IMR-90 (cell line): ENCODE results near the gene ZFP57. TPM values are rescaled to one million over a fixed set of nuclear protein-coding genes. Genes with fewer than 3 reads are reported as not detected.

Source experiments
- ATAC-seq: fragments of 200-7000 bp; cut with Tn5 transposase; 2 replicates; pipeline ENCODE4 v1.9.1; 2020; ENCODE audit warnings: low read depth, mild to moderate bottlenecking, moderate library complexity
- BruUV-seq: library from RNA; stranded (reverse); fragments of 400-500 nt; replicated peaks from 2 replicates; lab custom pipeline; 2021; lab: Mats Ljungman, UMichigan
- CTCF ChIA-PET: fragments of 300-600 bp; formaldehyde crosslinking; extraction: SDS; loops from one replicate; lab custom pipeline; 2021; ENCODE audit warnings: antibody characterized with exemption; lab: Yijun Ruan, JAX
- POLR2A ChIA-PET: fragments of 300-600 bp; sonication (Branson Sonifier 250); formaldehyde crosslinking; loops from one replicate; lab custom pipeline; 2022; ENCODE audit warnings: antibody characterized with exemption; ENCODE audit not compliant: unreplicated experiment; lab: Charles Lee
- DNase-seq: peaks from one replicate; pipeline ENCODE4 v3.0.0; 2013
- H2AFZ ChIP-seq: replicated peaks from 2 replicates; pipeline ENCODE3; 2013; ENCODE audit warnings: low read length, mild to moderate bottlenecking; ENCODE audit not compliant: poor library complexity
- H2AK5ac ChIP-seq: 2 replicates; pipeline ENCODE4 v1.6.1; 2013; ENCODE audit warnings: low read depth, low read length, inconsistent platforms
- H2AK9ac ChIP-seq: replicated peaks from 2 replicates; pipeline ENCODE3; 2013; ENCODE audit warnings: mild to moderate bottlenecking, low read depth, low read length, moderate library complexity; ENCODE audit not compliant: poor library complexity
- H2BK120ac ChIP-seq: 2 replicates; pipeline ENCODE4 v1.6.1; 2013; ENCODE audit warnings: low read depth, low read length, inconsistent platforms
- H2BK15ac ChIP-seq: 3 replicates; pipeline ENCODE4 v1.6.1; 2013; ENCODE audit warnings: low read depth, low read length, inconsistent platforms
- H2BK20ac ChIP-seq: 2 replicates; pipeline ENCODE4 v1.6.1; 2013; ENCODE audit warnings: low read depth, mild to moderate bottlenecking, inconsistent platforms, low read length, moderate library complexity
- H2BK5ac ChIP-seq: 2 replicates; pipeline ENCODE4 v1.6.1; 2013; ENCODE audit warnings: mild to moderate bottlenecking, low read depth, low read length, inconsistent platforms; ENCODE audit not compliant: poor library complexity, severe bottlenecking
- H3K14ac ChIP-seq: replicated peaks from 2 replicates; pipeline ENCODE4 v1.6.1; 2013; ENCODE audit warnings: low read depth, low read length, inconsistent platforms
- H3K18ac ChIP-seq: 2 replicates; pipeline ENCODE4 v1.6.1; 2013; ENCODE audit warnings: low read depth, low read length, control low read depth
- H3K23ac ChIP-seq: 2 replicates; pipeline ENCODE4 v1.6.1; 2013; ENCODE audit warnings: low read depth, low read length, inconsistent platforms
- H3K27ac ChIP-seq: 2 replicates; pipeline ENCODE4 v1.5.1; 2013; ENCODE audit warnings: mild to moderate bottlenecking, control low read depth, low read length; ENCODE audit not compliant: insufficient read depth
- H3K27me3 ChIP-seq: 2 replicates; pipeline ENCODE4 v1.6.1; 2013; ENCODE audit warnings: low read length; ENCODE audit not compliant: control insufficient read depth, insufficient read depth
- H3K36me3 ChIP-seq: 2 replicates; pipeline ENCODE4 v1.6.1; 2013; ENCODE audit warnings: low read length, mixed read lengths; ENCODE audit not compliant: control insufficient read depth, insufficient read depth
- H3K4ac ChIP-seq: 2 replicates; pipeline ENCODE4 v1.6.1; 2013; ENCODE audit warnings: low read depth, low read length, inconsistent platforms
- H3K4me1 ChIP-seq: 2 replicates; pipeline ENCODE4 v1.6.1; 2013; ENCODE audit warnings: low read length, mixed read lengths; ENCODE audit not compliant: control insufficient read depth, insufficient read depth
- H3K4me2 ChIP-seq: 2 replicates; pipeline ENCODE4 v1.6.1; 2013; ENCODE audit warnings: low read depth, mild to moderate bottlenecking, control low read depth, low read length, moderate library complexity
- H3K4me3 ChIP-seq: 2 replicates; pipeline ENCODE4 v1.5.1; 2013; ENCODE audit warnings: low read depth, mild to moderate bottlenecking, control low read depth, low read length, moderate library complexity; ENCODE audit not compliant: insufficient read depth
- H3K56ac ChIP-seq: 2 replicates; pipeline ENCODE4 v1.6.1; 2013; ENCODE audit warnings: low read length, inconsistent platforms; ENCODE audit not compliant: insufficient read depth; ENCODE audit errors: extremely low read depth
- H3K79me1 ChIP-seq, 2 experiments: 2 replicates each; pipeline ENCODE4 v1.6.1; 2013; ENCODE audit warnings: low read length in 2 of 2, inconsistent platforms in 1 of 2, low read depth in 1 of 2
- H3K9ac ChIP-seq: 2 replicates; pipeline ENCODE4 v1.6.1; 2013; ENCODE audit warnings: low read depth, low read length, control low read depth
- H3K9me1 ChIP-seq: 2 replicates; pipeline ENCODE4 v1.6.1; 2013; ENCODE audit warnings: low read length, inconsistent platforms; ENCODE audit not compliant: insufficient read depth
- H3K9me3 ChIP-seq: 2 replicates; pipeline ENCODE4 v1.6.1; 2013; ENCODE audit warnings: low read length; ENCODE audit not compliant: control insufficient read depth, insufficient read depth
- H4K20me1 ChIP-seq: 2 replicates; pipeline ENCODE4 v1.6.1; 2013; ENCODE audit warnings: low read length, inconsistent platforms; ENCODE audit not compliant: insufficient read depth
- H4K5ac ChIP-seq: 2 replicates; pipeline ENCODE4 v1.6.1; 2013; ENCODE audit warnings: mild to moderate bottlenecking, low read depth, low read length, control low read depth
- H4K8ac ChIP-seq, 2 experiments: 2 replicates each; pipeline ENCODE4 v1.6.1; 2013; ENCODE audit warnings: low read depth in 2 of 2, low read length in 2 of 2, control low read depth in 1 of 2, inconsistent platforms in 1 of 2
- H4K91ac ChIP-seq: 2 replicates; pipeline ENCODE4 v1.6.1; 2013; ENCODE audit warnings: low read depth, low read length, inconsistent platforms; ENCODE audit not compliant: insufficient read depth
- BHLHE40 ChIP-seq: fragments of 150-350 bp; IDR thresholded peaks from 2 replicates; pipeline ENCODE4 v1.6.1; 2016; ENCODE audit warnings: mild to moderate bottlenecking, low read depth, low read length
- CEBPB ChIP-seq: IDR thresholded peaks from 2 replicates; pipeline ENCODE4 v1.6.1; 2012; ENCODE audit warnings: low read depth, low read length, improper control_type of control experiment
- CHD1 ChIP-seq: IDR thresholded peaks from 2 replicates; pipeline ENCODE4 v1.6.1; 2012; ENCODE audit warnings: low read depth, low read length, improper control_type of control experiment
- ELK1 ChIP-seq: fragments of 150-350 bp; IDR thresholded peaks from 2 replicates; pipeline ENCODE4 v1.6.1; 2016; ENCODE audit warnings: low read depth, mild to moderate bottlenecking, low read length, moderate library complexity, borderline replicate concordance
- FOS ChIP-seq: fragments of 150-350 bp; IDR thresholded peaks from 2 replicates; pipeline ENCODE4 v1.6.1; 2016; ENCODE audit warnings: low read depth, low read length
- MAFK ChIP-seq: IDR thresholded peaks from 2 replicates; pipeline ENCODE4 v1.6.1; 2012; ENCODE audit warnings: low read depth, low read length, improper control_type of control experiment
- MXI1 ChIP-seq: IDR thresholded peaks from 2 replicates; pipeline ENCODE4 v1.6.1; 2012; ENCODE audit warnings: low read depth, mild to moderate bottlenecking, low read length, moderate library complexity, borderline replicate concordance
- NFE2L2 ChIP-seq: fragments of 150-350 bp; IDR thresholded peaks from 2 replicates; pipeline ENCODE4 v1.6.1; 2016; ENCODE audit warnings: low read depth, mild to moderate bottlenecking, low read length
- POLR2A ChIP-seq: IDR thresholded peaks from 2 replicates; pipeline ENCODE4 v1.6.1; 2012; ENCODE audit warnings: mild to moderate bottlenecking, low read depth, low read length
- RAD21 ChIP-seq: IDR thresholded peaks from 2 replicates; pipeline ENCODE4 v1.6.1; 2012; ENCODE audit warnings: low read length, improper control_type of control experiment
- RCOR1 ChIP-seq: IDR thresholded peaks from 2 replicates; pipeline ENCODE4 v1.6.1; 2012; ENCODE audit warnings: mild to moderate bottlenecking, low read length, improper control_type of control experiment; ENCODE audit not compliant: insufficient replicate concordance
- USF2 ChIP-seq: fragments of 150-350 bp; IDR thresholded peaks from 2 replicates; pipeline ENCODE4 v1.6.1; 2017; ENCODE audit warnings: mild to moderate bottlenecking, antibody characterized with exemption, low read length, low read depth
- WGBS, 2 experiments: methylation state at CpG; one replicate each; pipeline versions ENCODE4 v1.1.5 to v1.1.7; 2013; ENCODE audit warnings: missing lambda C conversion rate in 2 of 2; ENCODE audit not compliant: insufficient read length in 1 of 2; ENCODE audit errors: extremely low coverage in 2 of 2; 5-methylcytosine and 5-hydroxymethylcytosine counted together
- dilution Hi-C: fragments of 300-500 bp; cut with HindIII; formaldehyde crosslinking; loops from one replicate; pipeline ENCODE4 v1.14.3; 2018; ENCODE audit warnings: low sequenced_read_pairs; ENCODE audit not compliant: unreplicated experiment
- in situ Hi-C: fragments of 300-500 bp; cut with MboI; formaldehyde crosslinking; loops from 3 replicates; pipeline ENCODE4 v1.14.3; 2019; ENCODE audit warnings: low sequenced_read_pairs, inconsistent platforms, mixed read lengths
- intact Hi-C: fragments of 100-400 bp; cut with micrococcal nuclease; formaldehyde crosslinking; loops from 2 replicates; pipeline ENCODE4 v1.10.0; 2022
- polyA plus RNA-seq, 3 experiments: library from polyadenylated mRNA; depleted of rRNA; stranded (reverse); fragments of >200 nt; gene quantifications; 2 replicates each; pipeline ENCODE4 v1.2.3, GENCODE V29; 2012; ENCODE audit warnings: low replicate concordance in 1 of 3
- total RNA-seq: library from RNA; depleted of rRNA; stranded (reverse); fragments of >200 nt; gene quantifications from 2 replicates; pipeline ENCODE4 v1.2.3, GENCODE V29; 2012
- TF ChIP-seq, protein P1 (sequence below): conservative IDR thresholded peaks from 2 replicates; pipeline ENCODE4 v1.5.1; 2012; ENCODE audit warnings: mild to moderate bottlenecking, low read depth, low read length, improper control_type of control experiment

The ZFP57 gene
- total and polyA plus RNA-seq, 2 of the 4 experiments (the other 2 are of a cell fraction): not detected

DNA sequence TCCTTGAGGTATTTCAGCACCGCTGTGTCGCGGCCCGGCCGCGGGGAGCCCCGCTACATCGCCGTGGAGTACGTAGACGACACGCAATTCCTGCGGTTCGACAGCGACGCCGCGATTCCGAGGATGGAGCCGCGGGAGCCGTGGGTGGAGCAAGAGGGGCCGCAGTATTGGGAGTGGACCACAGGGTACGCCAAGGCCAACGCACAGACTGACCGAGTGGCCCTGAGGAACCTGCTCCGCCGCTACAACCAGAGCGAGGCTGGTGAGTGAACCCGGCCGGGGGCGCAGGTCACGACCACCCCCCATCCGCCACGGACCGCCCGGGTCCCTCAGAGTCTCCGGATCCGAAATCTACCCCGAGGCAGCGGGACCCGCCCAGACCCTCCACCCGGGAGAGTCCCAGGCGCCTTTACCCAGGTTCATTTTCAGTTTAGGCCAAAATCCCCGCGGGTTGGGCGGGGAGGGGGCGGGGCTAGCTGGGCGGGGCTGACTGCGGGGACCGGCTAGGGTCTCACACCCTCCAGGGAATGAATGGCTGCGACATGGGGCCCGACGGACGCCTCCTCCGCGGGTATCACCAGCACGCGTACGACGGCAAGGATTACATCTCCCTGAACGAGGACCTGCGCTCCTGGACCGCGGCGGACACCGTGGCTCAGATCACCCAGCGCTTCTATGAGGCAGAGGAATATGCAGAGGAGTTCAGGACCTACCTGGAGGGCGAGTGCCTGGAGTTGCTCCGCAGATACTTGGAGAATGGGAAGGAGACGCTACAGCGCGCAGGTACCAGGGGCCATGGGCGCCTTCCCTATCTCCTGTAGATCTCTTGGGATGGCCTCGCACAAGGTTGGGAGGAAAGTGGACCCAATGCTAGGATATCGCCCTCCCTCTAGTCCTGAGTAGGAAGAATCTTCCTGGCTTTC lies 43.0 kb upstream of the ZFP57 start:
- Histone ChIP-seq H3K4me1 (no peaks in the 10 kb centered on the region; the same call in 1 of the 2 replicates), H3K9ac (no peak overlapping the region), H3K9me1 (no peaks in the 10 kb centered on the region), H3K4me3 (peak overlapping the region; percentile 45), H2AFZ (peak overlapping the region; percentile 79), H3K4ac (no peak overlapping the region), H4K8ac (no peak overlapping the region), H3K23ac (no peak overlapping the region), H3K27me3 (peaks cover 34% of the 10 kb centered on the region), H2AK9ac (no peak overlapping the region), H3K36me3 (no peaks in the 10 kb centered on the region), H3K79me1 (no peaks in the 10 kb centered on the region), H2BK15ac (no peak overlapping the region), H3K4me2 (peak overlapping the region; percentile 91), H2AK5ac (no peak overlapping the region), H3K18ac (no peak overlapping the region), H4K91ac (no peak overlapping the region), H4K5ac (no peak overlapping the region), H2BK120ac (no peak overlapping the region), H3K9me3 (no peaks in the 10 kb centered on the region), H3K14ac (no peak overlapping the region), H3K56ac (no peak overlapping the region), H2BK20ac (no peak overlapping the region), H4K20me1 (no peaks in the 10 kb centered on the region), H3K27ac (no peak overlapping the region), H2BK5ac (no peak overlapping the region)
- TF ChIP-seq, protein P1, sequence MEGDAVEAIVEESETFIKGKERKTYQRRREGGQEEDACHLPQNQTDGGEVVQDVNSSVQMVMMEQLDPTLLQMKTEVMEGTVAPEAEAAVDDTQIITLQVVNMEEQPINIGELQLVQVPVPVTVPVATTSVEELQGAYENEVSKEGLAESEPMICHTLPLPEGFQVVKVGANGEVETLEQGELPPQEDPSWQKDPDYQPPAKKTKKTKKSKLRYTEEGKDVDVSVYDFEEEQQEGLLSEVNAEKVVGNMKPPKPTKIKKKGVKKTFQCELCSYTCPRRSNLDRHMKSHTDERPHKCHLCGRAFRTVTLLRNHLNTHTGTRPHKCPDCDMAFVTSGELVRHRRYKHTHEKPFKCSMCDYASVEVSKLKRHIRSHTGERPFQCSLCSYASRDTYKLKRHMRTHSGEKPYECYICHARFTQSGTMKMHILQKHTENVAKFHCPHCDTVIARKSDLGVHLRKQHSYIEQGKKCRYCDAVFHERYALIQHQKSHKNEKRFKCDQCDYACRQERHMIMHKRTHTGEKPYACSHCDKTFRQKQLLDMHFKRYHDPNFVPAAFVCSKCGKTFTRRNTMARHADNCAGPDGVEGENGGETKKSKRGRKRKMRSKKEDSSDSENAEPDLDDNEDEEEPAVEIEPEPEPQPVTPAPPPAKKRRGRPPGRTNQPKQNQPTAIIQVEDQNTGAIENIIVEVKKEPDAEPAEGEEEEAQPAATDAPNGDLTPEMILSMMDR: no peak
- TF ChIP-seq RAD21 (no peak), MAFK (no peak), RCOR1 (no peak), USF2 (no peak), CEBPB (no peak), CHD1 (no peak), BHLHE40 (no peak), POLR2A (no peak), ELK1 (no peak), FOS (no peak), NFE2L2 (no peak), MXI1 (no peak)
- WGBS, 2 experiments: no CpG with 5 or more reads among the region's 76 CpGs
- no TSS peak for BruUV-seq
- DNase-seq (no peak), ATAC-seq (peak; percentile 65)
- dilution Hi-C loops: no loop called here
- ChIA-PET POLR2A (no interaction called here), CTCF (no interaction called here)
- intact Hi-C loops: no loop called here
- in situ Hi-C loops: no loop called here
